A549 (cell line): ENCODE measurements around the gene ARHGDIB. TPM values are rescaled to one million over a fixed set of nuclear protein-coding genes. Genes with fewer than 3 reads are reported as not detected.

Source experiments
- ATAC-seq, 2 experiments: fragments of 200-7000 bp in 1 of 2; fragments of >200 bp in 1 of 2; cut with Nextera tagmentation in 1 of 2; cut with Tn5 transposase in 1 of 2; 3 replicates each; pipeline versions ENCODE4 v1.8.0 to v1.9.1; 2018 to 2020; ENCODE audit warnings: mild to moderate bottlenecking in 1 of 2, moderate library complexity in 1 of 2
- CTCF ChIA-PET: fragments of 300-600 bp; sonication (Branson Sonifier 250); formaldehyde crosslinking; extraction: SDS; loops from one replicate; lab custom pipeline; 2021; ENCODE audit warnings: antibody characterized with exemption, inconsistent platforms; lab: Yijun Ruan, JAX
- POLR2A ChIA-PET: fragments of 350-600 bp; formaldehyde crosslinking; extraction: SDS; loops from one replicate; lab custom pipeline; 2021; ENCODE audit warnings: antibody characterized with exemption, inconsistent platforms; lab: Yijun Ruan, JAX
- DNase-seq, 2 experiments: peaks; one replicate each; pipeline versions ENCODE4 v3.0.0 to v3.0.0-alpha.2; 2011 to 2016; ENCODE audit warnings: low read depth in 1 of 2, low spot score in 1 of 2
- FAIRE-seq: peaks from 2 replicates; lab custom pipeline; 2011; peaks lifted over from hg19 to GRCh38; lab: Jason Lieb, UNC
- H3K27ac ChIP-seq, 2 experiments: fragments of >200 bp; sonication (Bioruptor Twin); formaldehyde crosslinking; 3 replicates each; pipeline ENCODE4 v1.5.1; 2016 to 2017
- H3K4me1 ChIP-seq: fragments of >200 bp; sonication (Bioruptor Twin); formaldehyde crosslinking; 3 replicates; pipeline ENCODE4 v1.6.1; 2016
- H3K4me2 ChIP-seq: fragments of >200 bp; sonication (Bioruptor Twin); formaldehyde crosslinking; 3 replicates; pipeline ENCODE4 v1.6.1; 2016
- H3K4me3 ChIP-seq: fragments of >200 bp; sonication (Bioruptor Twin); formaldehyde crosslinking; 3 replicates; pipeline ENCODE4 v1.5.1; 2016
- H3K9me3 ChIP-seq: fragments of >200 bp; sonication (Bioruptor Twin); formaldehyde crosslinking; 3 replicates; pipeline ENCODE4 v1.6.1; 2016
- ATOH8 ChIP-seq: fragments of 250-450 bp; sonication (Bioruptor Pico); IDR thresholded peaks from 2 replicates; pipeline ENCODE4 v1.5.0; 2020; ENCODE audit warnings: low read depth, mild to moderate bottlenecking, moderate library complexity
- BCL3 ChIP-seq: fragments of >200 bp; sonication (Bioruptor Twin); formaldehyde crosslinking; IDR thresholded peaks from 3 replicates; pipeline ENCODE4 v1.6.1; 2016
- BHLHE40 ChIP-seq: IDR thresholded peaks from 2 replicates; pipeline ENCODE4 v1.6.1; 2012; ENCODE audit warnings: low read depth, low read length, inconsistent platforms
- CBX2 ChIP-seq: fragments of 200-600 bp; sonication (generic); IDR thresholded peaks from 2 replicates; pipeline ENCODE4 v1.6.1; 2016; ENCODE audit warnings: low read depth, mild to moderate bottlenecking, borderline replicate concordance
- CHD2 ChIP-seq: fragments of 150-350 bp; IDR thresholded peaks from 2 replicates; pipeline ENCODE4 v1.6.1; 2014; ENCODE audit warnings: low read length; ENCODE audit not compliant: partially characterized antibody
- CHD4 ChIP-seq: fragments of 200-600 bp; sonication (generic); IDR thresholded peaks from 2 replicates; pipeline ENCODE4 v1.6.1; 2016; ENCODE audit warnings: antibody characterized with exemption, mild to moderate bottlenecking, borderline replicate concordance
- E2F6 ChIP-seq: IDR thresholded peaks from 2 replicates; pipeline ENCODE4 v1.6.1; 2012; ENCODE audit warnings: low read depth, borderline replicate concordance
- EHF ChIP-seq: fragments of 250-450 bp; sonication (Bioruptor Pico); IDR thresholded peaks from 2 replicates; pipeline ENCODE4 v1.5.0; 2020; ENCODE audit warnings: mild to moderate bottlenecking
- EHMT2 ChIP-seq: fragments of 200-600 bp; sonication (generic); IDR thresholded peaks from 2 replicates; pipeline ENCODE4 v1.6.1; 2016; ENCODE audit warnings: antibody characterized with exemption, low read depth, mild to moderate bottlenecking, moderate library complexity
- ELK1 ChIP-seq: fragments of 150-350 bp; IDR thresholded peaks from 2 replicates; pipeline ENCODE4 v1.6.1; 2014; ENCODE audit warnings: low read depth, mild to moderate bottlenecking, low read length
- EP300 ChIP-seq, 2 experiments: fragments of >200 bp; sonication (Bioruptor Twin); formaldehyde crosslinking; IDR thresholded peaks; 2 replicates in 1 of 2; 3 replicates in 1 of 2; pipeline ENCODE4 v1.6.1; 2016 to 2017
- ESRRA ChIP-seq: fragments of 150-350 bp; IDR thresholded peaks from 2 replicates; pipeline ENCODE4 v1.6.1; 2014; ENCODE audit warnings: mild to moderate bottlenecking, low read length, borderline replicate concordance
- FOSB ChIP-seq: fragments of 250-450 bp; sonication (Bioruptor Pico); IDR thresholded peaks from 2 replicates; pipeline ENCODE4 v1.5.0; 2020; ENCODE audit warnings: mild to moderate bottlenecking, moderate library complexity
- GATA3 ChIP-seq: IDR thresholded peaks from 2 replicates; pipeline ENCODE4 v1.6.1; 2012; ENCODE audit warnings: borderline replicate concordance
- HDAC2 ChIP-seq: fragments of 200-600 bp; sonication (generic); IDR thresholded peaks from 2 replicates; pipeline ENCODE4 v1.6.1; 2016
- HEYL ChIP-seq: fragments of 250-450 bp; sonication (Bioruptor Pico); IDR thresholded peaks from 2 replicates; pipeline ENCODE4 v1.8.0; 2021; ENCODE audit warnings: mild to moderate bottlenecking, moderate library complexity
- JUN ChIP-seq, 2 experiments: fragments of >200 bp; sonication (Bioruptor Twin); formaldehyde crosslinking; IDR thresholded peaks; 2 replicates in 1 of 2; 3 replicates in 1 of 2; pipeline ENCODE4 v1.6.1; 2016 to 2017
- JUNB ChIP-seq: fragments of >200 bp; sonication (Bioruptor Twin); formaldehyde crosslinking; IDR thresholded peaks from 2 replicates; pipeline ENCODE4 v1.6.1; 2016
- MAX ChIP-seq: IDR thresholded peaks from 2 replicates; pipeline ENCODE4 v1.6.1; 2012
- NPAS2 ChIP-seq: fragments of 250-450 bp; sonication (Bioruptor Pico); IDR thresholded peaks from 2 replicates; pipeline ENCODE4 v1.8.0; 2022; ENCODE audit warnings: mild to moderate bottlenecking, moderate library complexity, borderline replicate concordance
- NR3C1 ChIP-seq: fragments of >200 bp; sonication (Bioruptor Twin); formaldehyde crosslinking; IDR thresholded peaks from 3 replicates; pipeline ENCODE4 v1.6.1; 2017
- POLR2A ChIP-seq: IDR thresholded peaks from 2 replicates; pipeline ENCODE4 v1.6.1; 2012; ENCODE audit warnings: mild to moderate bottlenecking, low read length
- RFX5 ChIP-seq: fragments of 450-650 bp; IDR thresholded peaks from 2 replicates; pipeline ENCODE4 v1.7.1; 2014; ENCODE audit warnings: antibody characterized with exemption, mild to moderate bottlenecking, moderate library complexity
- RNF2 ChIP-seq: fragments of 200-600 bp; sonication (generic); IDR thresholded peaks from 2 replicates; pipeline ENCODE4 v1.6.1; 2016; ENCODE audit warnings: low read depth, mild to moderate bottlenecking, antibody characterized with exemption, moderate library complexity, borderline replicate concordance
- SMC3 ChIP-seq: fragments of >200 bp; sonication (Bioruptor Twin); formaldehyde crosslinking; IDR thresholded peaks from 3 replicates; pipeline ENCODE4 v1.6.1; 2018; ENCODE audit warnings: inconsistent platforms
- SREBF2 ChIP-seq: fragments of 450-650 bp; IDR thresholded peaks from 2 replicates; pipeline ENCODE4 v1.6.1; 2014; ENCODE audit warnings: mild to moderate bottlenecking, moderate library complexity
- TFCP2L1 ChIP-seq: fragments of 250-450 bp; sonication (Bioruptor Pico); IDR thresholded peaks from 2 replicates; pipeline ENCODE4 v1.5.0; 2021; ENCODE audit warnings: mild to moderate bottlenecking
- USF2 ChIP-seq: fragments of 450-650 bp; IDR thresholded peaks from 2 replicates; pipeline ENCODE4 v1.6.1; 2014; ENCODE audit warnings: antibody characterized with exemption
- ZFP36 ChIP-seq: fragments of 450-650 bp; IDR thresholded peaks from 2 replicates; pipeline ENCODE4 v1.6.1; 2014; ENCODE audit warnings: borderline replicate concordance; ENCODE audit not compliant: partially characterized antibody
- ZNF302 ChIP-seq: fragments of 250-450 bp; sonication (Bioruptor Pico); IDR thresholded peaks from 2 replicates; pipeline ENCODE4 v1.9.0; 2021; ENCODE audit warnings: inconsistent platforms, mild to moderate bottlenecking, moderate library complexity
- ZSCAN20 ChIP-seq: fragments of 250-450 bp; sonication (Bioruptor Pico); IDR thresholded peaks from 2 replicates; pipeline ENCODE4 v1.8.0; 2022; ENCODE audit warnings: mild to moderate bottlenecking, moderate library complexity
- WGBS: methylation state at CpG from one replicate; pipeline ENCODE4 v1.1.6; 2017; ENCODE audit errors: missing lambda C conversion rate; 5-methylcytosine and 5-hydroxymethylcytosine counted together
- polyA plus RNA-seq, 4 experiments: library from polyadenylated mRNA; depleted of rRNA in 3 of 4; stranded (reverse); fragments of >200 nt; fragmentation: RNase III in 1 of 4; extraction: RNeasy Plus Mini Kit Qiagen cat#74134 plus additional on column Dnase treatment in 1 of 4; gene quantifications; 2 replicates in 3 of 4; 3 replicates in 1 of 4; pipeline ENCODE4 v1.2.3, GENCODE V29; 2011 to 2017

ARHGDIB gene
- polyA plus RNA-seq, 2 of the 4 experiments (the other 2 are of a cell fraction): 0.84 to 3.5 TPM

GRCh38 chr12:14963520-14963919 is 2.1 kb upstream of the ARHGDIB start:
- FAIRE-seq (no peak), ATAC-seq (no peak), DNase-seq (no peak)
- ChIA-PET POLR2A (no interaction called here), CTCF (no interaction called here)
- H3K4me2 ChIP-seq: no peak overlapping the region
- TF ChIP-seq SREBF2: no peak
- TF ChIP-seq GATA3: no peak
- TF ChIP-seq E2F6: no peak
- TF ChIP-seq HDAC2: no peak
- no peak for TF ChIP-seq ELK1
- H3K4me3 ChIP-seq: no peak overlapping the region
- no peaks in the 10 kb centered on the region for H3K9me3 ChIP-seq
- WGBS: 72% methylated on average over 7 of the region's 7 CpGs
- H3K4me1 ChIP-seq: peaks cover 8% of the 10 kb centered on the region; the same call in 1 of the 3 replicates
- H3K27ac ChIP-seq: no peak overlapping the region

GRCh38 chr12:14962797-14963196 is 1.4 kb upstream of the ARHGDIB start:
- WGBS: 91% methylated on average over 3 of the region's 3 CpGs
- CTCF ChIA-PET: no interaction called here

GRCh38 chr12:14962153-14962539 is 745 bp upstream of the ARHGDIB start:
- ChIA-PET POLR2A (no interaction called here), CTCF (interaction anchor here (1.5 kb wide), 1 partner anchor 33 kb away, joined by 4 read pairs; no protein-coding TSS in a partner anchor)
- no peak for FAIRE-seq
- no peak overlapping the region for H3K4me2 ChIP-seq
- H3K4me1 ChIP-seq: peaks cover 8% of the 10 kb centered on the region; the same call in 1 of the 3 replicates
- no peak overlapping the region for H3K27ac ChIP-seq
- no peak for DNase-seq
- no peak for TF ChIP-seq BCL3
- no peak for TF ChIP-seq TFCP2L1 (CRISPR knock-in tag)
- TF ChIP-seq ESRRA: no peak
- TF ChIP-seq MAX: no peak
- no peak for TF ChIP-seq ZSCAN20 (CRISPR knock-in tag)
- no peak for TF ChIP-seq RNF2
- TF ChIP-seq CHD4: no peak
- no peak for TF ChIP-seq HEYL (CRISPR knock-in tag)
- no peak for TF ChIP-seq CHD2
- TF ChIP-seq EP300 (IDR thresholded peaks at IDR 0.05): no peak
- no peak for TF ChIP-seq RFX5
- TF ChIP-seq FOSB (CRISPR knock-in tag): no peak
- TF ChIP-seq SREBF2: no peak
- TF ChIP-seq NR3C1: no peak
- no peak for TF ChIP-seq CBX2
- TF ChIP-seq, all 56 proteins: peak for 0
- ATAC-seq: no peak
- Histone ChIP-seq H3K9me3 (no peaks in the 10 kb centered on the region), H3K4me3 (no peak overlapping the region)
- 83% methylated on average over 3 of the region's 3 CpGs for WGBS

More at GRCh38 chr12:14962797-14963196, 1.4 kb upstream of the ARHGDIB start:
- DNase-seq: no peak
- H3K4me3 ChIP-seq: no peak overlapping the region
- no peak for FAIRE-seq
- no peak for TF ChIP-seq MAX
- no peak for TF ChIP-seq EP300 (IDR thresholded peaks at IDR 0.05)
- TF ChIP-seq EHF (CRISPR knock-in tag): no peak
- no peak for TF ChIP-seq POLR2A
- TF ChIP-seq SMC3: no peak
- TF ChIP-seq JUN (IDR thresholded peaks at IDR 0.05): no peak
- no peak for TF ChIP-seq BHLHE40
- no peak for TF ChIP-seq CHD4
- TF ChIP-seq ATOH8 (CRISPR knock-in tag): no peak
- no peak for TF ChIP-seq CBX2
- TF ChIP-seq ZNF302 (CRISPR knock-in tag): no peak
- TF ChIP-seq ZFP36: no peak
- no peak for TF ChIP-seq HDAC2
- no peak for TF ChIP-seq GATA3
- TF ChIP-seq FOSB (CRISPR knock-in tag): no peak
- TF ChIP-seq JUNB: no peak
- no peak for TF ChIP-seq USF2
- TF ChIP-seq EHMT2: no peak
- TF ChIP-seq NPAS2 (CRISPR knock-in tag): no peak
- TF ChIP-seq, all 56 proteins: peak for 0
- Histone ChIP-seq H3K27ac (no peak overlapping the region), H3K9me3 (no peaks in the 10 kb centered on the region), H3K4me2 (no peak overlapping the region), H3K4me1 (peaks cover 8% of the 10 kb centered on the region; the same call in 1 of the 3 replicates)
- POLR2A ChIA-PET: no interaction called here
- no peak for ATAC-seq
